Right atrium auricular region (tissue), 2 donors: Measurements from ENCODE around the gene TMEM42. TPM values are rescaled to one million over a fixed set of nuclear protein-coding genes. Genes with fewer than 3 reads are reported as not detected.

Experiments
- DNase-seq: peaks from one replicate; pipeline ENCODE4 v3.0.0-alpha.2; 2019; ENCODE audit warnings: low spot score
- H3K27ac ChIP-seq, 2 donors: fragments of 200-600 bp; sonication (generic); 1 replicate in 1 of 2; 2 replicates in 1 of 2; pipeline ENCODE4 v1.5.1; 2016 to 2019
- H3K27me3 ChIP-seq, 2 donors: fragments of 200-600 bp; sonication (generic); one replicate each; pipeline versions ENCODE4 v1.5.1 to v1.6.0; 2017 to 2019
- H3K36me3 ChIP-seq: fragments of 200-600 bp; sonication (generic); one replicate; pipeline ENCODE4 v1.5.1; 2016
- H3K4me1 ChIP-seq, 2 donors: fragments of 200-600 bp; sonication (generic); one replicate each; pipeline versions ENCODE4 v1.5.1 to v1.6.0; 2017 to 2019
- H3K4me3 ChIP-seq, 2 donors: fragments of 200-600 bp; sonication (generic); 1 replicate in 1 of 2; 2 replicates in 1 of 2; pipeline ENCODE4 v1.5.1; 2017 to 2019; ENCODE audit warnings: mild to moderate bottlenecking in 1 of 2, moderate library complexity in 1 of 2
- H3K9me3 ChIP-seq, 2 donors: fragments of 200-600 bp; sonication (generic); one replicate each; pipeline ENCODE4 v1.5.1; 2019
- total RNA-seq, 2 donors: library from RNA; depleted of rRNA; stranded (reverse); fragments of >200 nt; gene quantifications; one replicate each; pipeline ENCODE4 v1.1.0, GENCODE V29; 2016
- TF ChIP-seq, protein P1 (sequence below), 2 donors: fragments of 200-600 bp; sonication (generic); IDR thresholded peaks; one replicate each; pipeline ENCODE4 v1.5.1; 2019; ENCODE audit warnings: antibody characterized with exemption in 2 of 2

TMEM42 gene
- total RNA-seq, 2 donors from 2014 or later = 9.8 to 11.2 TPM

DNA sequence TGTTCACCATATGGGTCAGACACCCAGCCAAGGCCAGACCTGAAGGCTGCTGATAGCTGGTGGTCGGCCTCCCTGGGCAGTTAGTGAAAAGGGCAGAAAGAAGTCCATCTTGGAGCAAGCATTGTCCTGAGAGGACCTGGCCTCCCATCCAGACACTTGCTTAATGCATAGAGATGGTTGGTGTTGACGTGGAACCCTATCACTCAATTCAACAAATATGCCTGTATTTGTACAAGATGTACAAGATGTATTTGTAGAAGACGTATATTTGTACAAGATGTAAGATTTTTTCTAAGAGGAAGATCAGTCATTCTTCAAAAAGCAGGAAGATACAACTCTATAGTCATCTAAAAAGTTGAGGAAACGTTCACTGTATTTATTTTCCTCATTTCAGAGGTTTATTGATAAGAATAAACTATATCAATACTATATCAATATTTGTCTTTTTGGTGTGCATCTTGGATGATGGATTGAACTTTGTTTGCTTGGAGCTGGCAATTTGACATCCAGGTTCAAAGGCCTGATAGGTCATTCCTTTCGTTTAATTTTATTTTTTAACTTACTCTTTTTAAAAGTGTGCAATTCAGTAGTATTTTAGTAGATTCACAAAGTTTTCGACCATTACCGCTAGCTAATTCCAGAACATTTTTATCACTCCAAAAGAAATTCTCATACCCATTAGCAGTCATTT lies 5.9 kb downstream of the TMEM42 start:
- TF ChIP-seq, protein P1, sequence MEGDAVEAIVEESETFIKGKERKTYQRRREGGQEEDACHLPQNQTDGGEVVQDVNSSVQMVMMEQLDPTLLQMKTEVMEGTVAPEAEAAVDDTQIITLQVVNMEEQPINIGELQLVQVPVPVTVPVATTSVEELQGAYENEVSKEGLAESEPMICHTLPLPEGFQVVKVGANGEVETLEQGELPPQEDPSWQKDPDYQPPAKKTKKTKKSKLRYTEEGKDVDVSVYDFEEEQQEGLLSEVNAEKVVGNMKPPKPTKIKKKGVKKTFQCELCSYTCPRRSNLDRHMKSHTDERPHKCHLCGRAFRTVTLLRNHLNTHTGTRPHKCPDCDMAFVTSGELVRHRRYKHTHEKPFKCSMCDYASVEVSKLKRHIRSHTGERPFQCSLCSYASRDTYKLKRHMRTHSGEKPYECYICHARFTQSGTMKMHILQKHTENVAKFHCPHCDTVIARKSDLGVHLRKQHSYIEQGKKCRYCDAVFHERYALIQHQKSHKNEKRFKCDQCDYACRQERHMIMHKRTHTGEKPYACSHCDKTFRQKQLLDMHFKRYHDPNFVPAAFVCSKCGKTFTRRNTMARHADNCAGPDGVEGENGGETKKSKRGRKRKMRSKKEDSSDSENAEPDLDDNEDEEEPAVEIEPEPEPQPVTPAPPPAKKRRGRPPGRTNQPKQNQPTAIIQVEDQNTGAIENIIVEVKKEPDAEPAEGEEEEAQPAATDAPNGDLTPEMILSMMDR (IDR thresholded peaks at IDR 0.05) = no peak
- peaks cover 0 to 8% of the 10 kb centered on the region in 2 donors for H3K4me1 ChIP-seq
- H3K27me3 ChIP-seq = no peaks in the 10 kb centered on the region
- no peak overlapping the region for H3K4me3 ChIP-seq
- no peak for DNase-seq
- no peak overlapping the region for H3K27ac ChIP-seq
- no peaks in the 10 kb centered on the region for H3K9me3 ChIP-seq
- no peaks in the 10 kb centered on the region for H3K36me3 ChIP-seq

DNA sequence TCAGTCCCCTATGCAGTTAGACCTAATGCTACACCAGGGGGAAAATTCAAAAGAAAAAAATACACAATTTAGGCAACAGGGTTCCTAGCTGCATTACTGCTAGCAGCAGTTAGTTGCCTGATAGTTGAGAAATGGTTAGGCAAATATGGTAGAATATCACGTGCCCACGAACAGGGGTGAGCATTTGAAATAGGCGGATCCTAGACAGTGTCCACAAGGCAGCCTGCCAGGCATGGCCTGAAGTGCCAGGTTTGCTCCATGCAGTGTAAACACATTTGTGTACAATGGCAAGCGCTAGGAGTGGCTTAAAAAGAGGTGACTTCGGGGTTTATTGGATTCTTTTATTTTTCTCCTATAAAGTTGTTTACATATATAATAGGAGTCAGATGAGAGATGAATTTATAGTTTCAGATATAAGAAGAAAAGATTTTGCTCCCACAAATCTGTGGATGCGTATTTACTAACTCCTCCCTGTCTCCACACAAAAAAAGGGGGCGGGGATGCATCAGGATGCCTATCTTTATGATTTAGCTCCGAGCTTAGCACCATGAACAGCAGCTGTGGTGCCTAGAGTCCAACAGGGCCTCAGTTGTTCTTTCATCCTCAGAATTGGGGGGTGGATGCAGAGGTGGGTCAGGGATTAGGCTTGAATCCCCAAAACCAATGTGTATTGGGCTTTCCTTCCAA lies 8.8 kb downstream of the TMEM42 start:
- Histone ChIP-seq H3K9me3 (no peaks in the 10 kb centered on the region), H3K36me3 (no peaks in the 10 kb centered on the region)
- no peak for DNase-seq

DNA sequence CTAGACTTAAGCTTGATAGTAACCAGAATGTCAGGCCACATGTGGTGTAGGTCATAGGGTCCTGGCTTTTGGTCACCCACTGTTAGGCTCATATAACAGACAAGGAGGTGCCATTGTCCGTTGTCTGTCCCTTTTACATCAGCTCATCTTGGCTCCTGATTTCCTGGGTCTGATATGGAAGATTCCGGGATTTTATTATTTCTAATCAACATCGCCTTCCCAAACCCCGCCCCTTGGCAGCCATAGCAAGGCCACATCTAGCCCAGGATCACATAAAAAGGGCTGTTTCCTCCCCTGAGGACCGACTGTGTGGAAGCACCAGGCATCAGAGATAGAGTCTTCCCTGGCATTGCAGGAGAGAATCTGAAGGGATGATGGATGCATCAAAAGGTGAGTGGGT lies 12.6 kb downstream of the TMEM42 start, which contains the start of gene TGM4:
TSS of gene TGM4 (plus strand) at position 301 of the 400 bp plus-strand sequence. CDS start at position 372, 71 bp downstream.
- Histone ChIP-seq H3K4me3 (no peak within 1 kb of the TSS), H3K27me3 (no peaks in the 10 kb centered on the region), H3K9me3 (no peaks in the 10 kb centered on the region), H3K36me3 (no peaks in the 10 kb centered on the region), H3K27ac (no peak within 1 kb of the TSS), H3K4me1 (no peaks in the 10 kb centered on the region)
- TF ChIP-seq, protein P1 (IDR thresholded peaks at IDR 0.05) = no peak
- DNase-seq = no peak

More for the DNA sequence above, 8.8 kb downstream of the TMEM42 start:
- Histone ChIP-seq H3K4me1 (no peaks in the 10 kb centered on the region), H3K27ac (no peak overlapping the region), H3K27me3 (no peaks in the 10 kb centered on the region), H3K4me3 (no peak overlapping the region)
- TF ChIP-seq, protein P1 (IDR thresholded peaks at IDR 0.05) = no peak

DNA sequence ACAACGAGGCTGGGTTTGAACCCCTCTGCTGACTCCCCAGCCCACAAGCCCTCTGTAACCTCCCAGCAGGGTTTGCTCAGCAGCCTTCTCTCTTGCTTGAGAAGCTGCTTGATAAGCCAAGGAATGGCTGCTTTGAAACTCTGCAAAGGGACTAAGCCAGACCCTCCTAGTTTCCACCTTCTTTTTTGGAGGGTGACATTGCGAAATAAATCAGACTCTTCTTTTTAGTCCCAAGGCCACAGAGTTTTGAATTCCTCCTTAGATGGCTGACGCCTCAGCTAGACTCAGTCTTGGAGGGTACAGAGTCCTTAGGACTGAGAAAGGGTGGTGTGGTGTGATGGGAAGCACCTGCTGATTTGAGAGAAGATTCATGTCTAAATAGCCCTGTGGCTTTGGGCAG lies 13.9 kb downstream of the TMEM42 start:
- Histone ChIP-seq H3K4me1 (no peaks in the 10 kb centered on the region), H3K36me3 (no peaks in the 10 kb centered on the region), H3K4me3 (no peak overlapping the region), H3K27ac (no peak overlapping the region), H3K27me3 (no peaks in the 10 kb centered on the region), H3K9me3 (no peaks in the 10 kb centered on the region)
- TF ChIP-seq, protein P1 (IDR thresholded peaks at IDR 0.05) = no peak
- DNase-seq = no peak

DNA sequence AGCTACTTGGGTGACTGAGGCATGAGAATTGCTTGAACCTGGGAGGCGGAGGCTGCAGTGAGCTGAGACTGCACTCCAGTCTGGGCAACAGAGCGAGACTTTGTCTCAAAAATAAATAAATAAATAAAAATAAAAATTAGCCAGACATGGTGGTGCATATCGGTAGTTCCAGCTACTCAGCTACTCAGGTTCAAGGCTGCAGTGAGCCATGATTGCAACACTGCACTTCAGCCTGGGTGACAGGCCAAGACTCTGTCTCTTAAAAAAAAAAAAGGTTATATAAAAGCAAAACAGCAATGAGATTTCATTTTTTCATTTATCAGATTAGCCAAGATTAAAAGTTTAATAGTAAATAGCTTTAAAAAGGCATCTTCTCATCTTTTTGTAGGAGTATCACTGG lies 15.6 kb downstream of the TMEM42 start:
- TF ChIP-seq, protein P1 (IDR thresholded peaks at IDR 0.05) = no peak
- Histone ChIP-seq H3K4me1 (no peaks in the 10 kb centered on the region), H3K27ac (no peak overlapping the region), H3K9me3 (no peaks in the 10 kb centered on the region), H3K27me3 (no peaks in the 10 kb centered on the region), H3K4me3 (no peak overlapping the region), H3K36me3 (no peaks in the 10 kb centered on the region)
- no peak for DNase-seq
